ENCODE measurements around the gene MDP1.

Gene MDP1

DNA sequence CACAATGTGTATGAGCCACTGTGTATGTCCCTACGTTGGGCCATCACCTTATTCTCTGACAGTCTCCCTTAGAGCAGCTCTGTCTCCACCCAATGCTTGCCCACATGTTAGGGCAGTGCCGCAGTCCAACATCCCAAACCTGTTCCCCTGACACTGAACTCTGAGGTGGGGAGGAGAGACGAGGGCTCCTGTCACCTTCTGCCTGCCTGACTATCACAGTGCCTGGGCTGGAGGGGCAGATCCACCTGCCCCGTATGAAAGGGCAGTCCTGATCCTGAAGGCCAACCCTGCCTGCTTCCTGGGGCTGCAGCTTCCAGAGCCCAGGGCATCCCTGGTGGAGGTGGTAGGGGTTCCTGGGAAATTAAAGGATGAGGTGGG lies 44.9 kb upstream of the MDP1 start:
- no peaks in the 10 kb centered on the region for H3F3A ChIP-seq (ENCODE audit: low read depth)
- H3K4me3 ChIP-seq (ENCODE audit: low read length, poor library complexity, severe bottlenecking): no peak overlapping the region
- H3K79me2 ChIP-seq (ENCODE audit: insufficient read depth, low read length): no peaks in the 10 kb centered on the region
- H3K9ac ChIP-seq (ENCODE audit: low read depth, low read length, poor library complexity, severe bottlenecking): no peak overlapping the region
- H3K36me3 ChIP-seq (ENCODE audit: insufficient read depth, low read length): no peaks in the 10 kb centered on the region
- no peak overlapping the region for H2AFZ ChIP-seq (ENCODE audit: low read length)
- no peak overlapping the region for H3K4me2 ChIP-seq (ENCODE audit: low read depth, low read length, poor library complexity, severe bottlenecking)
- no peaks in the 10 kb centered on the region for H4K20me1 ChIP-seq (ENCODE audit: insufficient read depth, low read length, poor library complexity, severe bottlenecking)
- no peaks in the 10 kb centered on the region for H3K4me1 ChIP-seq (ENCODE audit: insufficient read depth, low read length, poor library complexity, severe bottlenecking)
- no peaks in the 10 kb centered on the region for H3K9me3 ChIP-seq (ENCODE audit: insufficient read depth, low read depth, low read length)
- H3K9me2 ChIP-seq (replicated peaks; ENCODE audit: low read depth, low read length): no peaks in the 10 kb centered on the region
- no peak for TF ChIP-seq EZH2phosphoT487 (IDR thresholded peaks at IDR 0.05; ENCODE audit: borderline replicate concordance)
- TF ChIP-seq, protein P1, sequence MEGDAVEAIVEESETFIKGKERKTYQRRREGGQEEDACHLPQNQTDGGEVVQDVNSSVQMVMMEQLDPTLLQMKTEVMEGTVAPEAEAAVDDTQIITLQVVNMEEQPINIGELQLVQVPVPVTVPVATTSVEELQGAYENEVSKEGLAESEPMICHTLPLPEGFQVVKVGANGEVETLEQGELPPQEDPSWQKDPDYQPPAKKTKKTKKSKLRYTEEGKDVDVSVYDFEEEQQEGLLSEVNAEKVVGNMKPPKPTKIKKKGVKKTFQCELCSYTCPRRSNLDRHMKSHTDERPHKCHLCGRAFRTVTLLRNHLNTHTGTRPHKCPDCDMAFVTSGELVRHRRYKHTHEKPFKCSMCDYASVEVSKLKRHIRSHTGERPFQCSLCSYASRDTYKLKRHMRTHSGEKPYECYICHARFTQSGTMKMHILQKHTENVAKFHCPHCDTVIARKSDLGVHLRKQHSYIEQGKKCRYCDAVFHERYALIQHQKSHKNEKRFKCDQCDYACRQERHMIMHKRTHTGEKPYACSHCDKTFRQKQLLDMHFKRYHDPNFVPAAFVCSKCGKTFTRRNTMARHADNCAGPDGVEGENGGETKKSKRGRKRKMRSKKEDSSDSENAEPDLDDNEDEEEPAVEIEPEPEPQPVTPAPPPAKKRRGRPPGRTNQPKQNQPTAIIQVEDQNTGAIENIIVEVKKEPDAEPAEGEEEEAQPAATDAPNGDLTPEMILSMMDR (conservative IDR thresholded peaks at IDR 0.05; ENCODE audit: low read length): no peak
- H3K27me3 ChIP-seq (ENCODE audit: insufficient read depth, low read length, poor library complexity, severe bottlenecking): no peaks in the 10 kb centered on the region

GRCh38 chr14:24260026-24260779 lies 44.3 kb upstream of the MDP1 start:
- Histone ChIP-seq H3K9me2 (replicated peaks; ENCODE audit: low read depth, low read length) (no peaks in the 10 kb centered on the region), H3F3A (ENCODE audit: low read depth) (no peaks in the 10 kb centered on the region), H2AFZ (ENCODE audit: low read length) (no peak overlapping the region), H4K20me1 (ENCODE audit: insufficient read depth, low read length, poor library complexity, severe bottlenecking) (no peaks in the 10 kb centered on the region), H3K4me1 (ENCODE audit: insufficient read depth, low read length, poor library complexity, severe bottlenecking) (no peaks in the 10 kb centered on the region), H3K36me3 (ENCODE audit: insufficient read depth, low read length) (no peaks in the 10 kb centered on the region), H3K79me2 (ENCODE audit: insufficient read depth, low read length) (no peaks in the 10 kb centered on the region), H3K27me3 (ENCODE audit: insufficient read depth, low read length, poor library complexity, severe bottlenecking) (no peaks in the 10 kb centered on the region), H3K4me2 (ENCODE audit: low read depth, low read length, poor library complexity, severe bottlenecking) (no peak overlapping the region), H3K9ac (ENCODE audit: low read depth, low read length, poor library complexity, severe bottlenecking) (no peak overlapping the region), H3K9me3 (ENCODE audit: insufficient read depth, low read depth, low read length) (no peaks in the 10 kb centered on the region), H3K4me3 (ENCODE audit: low read length, poor library complexity, severe bottlenecking) (no peak overlapping the region)
- TF ChIP-seq, protein P1 (conservative IDR thresholded peaks at IDR 0.05; ENCODE audit: low read length): no peak
- TF ChIP-seq EZH2phosphoT487 (IDR thresholded peaks at IDR 0.05; ENCODE audit: borderline replicate concordance): no peak

DNA sequence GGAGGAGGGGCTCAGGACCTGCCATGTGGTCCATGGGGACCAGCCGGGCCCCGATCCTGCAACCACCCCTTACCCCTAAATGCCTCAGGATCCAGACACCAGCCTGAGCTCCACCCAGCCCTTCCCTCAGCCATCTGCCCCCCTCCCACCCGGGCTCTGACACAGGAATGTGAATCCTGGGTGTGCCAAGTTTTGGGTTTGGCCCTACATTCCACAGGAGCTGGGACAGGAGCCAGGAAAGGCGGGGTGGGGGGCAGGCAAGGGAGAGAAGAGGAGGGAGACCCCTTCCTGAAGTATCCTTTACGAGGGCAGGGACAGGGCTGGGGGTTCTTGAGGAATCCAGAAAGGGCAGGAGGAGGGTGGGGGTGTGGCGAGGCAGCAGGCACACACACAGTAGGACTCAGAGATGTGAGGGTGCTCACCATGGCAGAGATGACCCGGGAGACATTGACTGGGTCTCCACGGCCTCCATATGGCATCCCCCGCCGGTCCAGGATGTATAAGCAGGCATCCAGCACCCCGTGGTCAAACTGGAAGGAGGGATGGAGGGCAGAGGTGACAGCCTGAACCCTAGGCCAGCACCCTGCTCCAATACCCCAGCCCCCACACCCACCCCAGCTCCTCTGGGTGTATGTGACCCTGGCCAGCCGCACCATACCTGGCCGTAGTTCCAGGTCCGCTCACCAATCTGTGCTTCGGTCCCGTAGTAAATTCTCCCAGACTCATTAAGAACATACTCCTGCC lies 43.6 kb upstream of the MDP1 start:
- Histone ChIP-seq H3F3A (ENCODE audit: low read depth) (no peaks in the 10 kb centered on the region), H3K4me1 (ENCODE audit: insufficient read depth, low read length, poor library complexity, severe bottlenecking) (no peaks in the 10 kb centered on the region), H3K4me3 (ENCODE audit: low read length, poor library complexity, severe bottlenecking) (no peak overlapping the region), H3K4me2 (ENCODE audit: low read depth, low read length, poor library complexity, severe bottlenecking) (no peak overlapping the region), H3K27me3 (ENCODE audit: insufficient read depth, low read length, poor library complexity, severe bottlenecking) (no peaks in the 10 kb centered on the region), H3K9ac (ENCODE audit: low read depth, low read length, poor library complexity, severe bottlenecking) (no peak overlapping the region), H3K79me2 (ENCODE audit: insufficient read depth, low read length) (no peaks in the 10 kb centered on the region), H3K9me3 (ENCODE audit: insufficient read depth, low read depth, low read length) (no peaks in the 10 kb centered on the region), H2AFZ (ENCODE audit: low read length) (no peak overlapping the region), H4K20me1 (ENCODE audit: insufficient read depth, low read length, poor library complexity, severe bottlenecking) (no peaks in the 10 kb centered on the region), H3K36me3 (ENCODE audit: insufficient read depth, low read length) (no peaks in the 10 kb centered on the region), H3K9me2 (replicated peaks; ENCODE audit: low read depth, low read length) (no peaks in the 10 kb centered on the region)
- TF ChIP-seq, protein P1 (conservative IDR thresholded peaks at IDR 0.05; ENCODE audit: low read length): no peak
- no peak for TF ChIP-seq EZH2phosphoT487 (IDR thresholded peaks at IDR 0.05; ENCODE audit: borderline replicate concordance)
